Measurements from ENCODE around the gene GOSR1. TPM values are rescaled to one million over a fixed set of nuclear protein-coding genes. Genes with fewer than 3 reads are reported as not detected.
"Not testable (repeated sequence)": the region's sequence is repeated elsewhere in the genome, so short reads cannot be mapped to it uniquely, and the experiment has no call there.

Gene GOSR1
- total RNA-seq, 1 experiment from 2014 or later, result 43.7 TPM

DNA sequence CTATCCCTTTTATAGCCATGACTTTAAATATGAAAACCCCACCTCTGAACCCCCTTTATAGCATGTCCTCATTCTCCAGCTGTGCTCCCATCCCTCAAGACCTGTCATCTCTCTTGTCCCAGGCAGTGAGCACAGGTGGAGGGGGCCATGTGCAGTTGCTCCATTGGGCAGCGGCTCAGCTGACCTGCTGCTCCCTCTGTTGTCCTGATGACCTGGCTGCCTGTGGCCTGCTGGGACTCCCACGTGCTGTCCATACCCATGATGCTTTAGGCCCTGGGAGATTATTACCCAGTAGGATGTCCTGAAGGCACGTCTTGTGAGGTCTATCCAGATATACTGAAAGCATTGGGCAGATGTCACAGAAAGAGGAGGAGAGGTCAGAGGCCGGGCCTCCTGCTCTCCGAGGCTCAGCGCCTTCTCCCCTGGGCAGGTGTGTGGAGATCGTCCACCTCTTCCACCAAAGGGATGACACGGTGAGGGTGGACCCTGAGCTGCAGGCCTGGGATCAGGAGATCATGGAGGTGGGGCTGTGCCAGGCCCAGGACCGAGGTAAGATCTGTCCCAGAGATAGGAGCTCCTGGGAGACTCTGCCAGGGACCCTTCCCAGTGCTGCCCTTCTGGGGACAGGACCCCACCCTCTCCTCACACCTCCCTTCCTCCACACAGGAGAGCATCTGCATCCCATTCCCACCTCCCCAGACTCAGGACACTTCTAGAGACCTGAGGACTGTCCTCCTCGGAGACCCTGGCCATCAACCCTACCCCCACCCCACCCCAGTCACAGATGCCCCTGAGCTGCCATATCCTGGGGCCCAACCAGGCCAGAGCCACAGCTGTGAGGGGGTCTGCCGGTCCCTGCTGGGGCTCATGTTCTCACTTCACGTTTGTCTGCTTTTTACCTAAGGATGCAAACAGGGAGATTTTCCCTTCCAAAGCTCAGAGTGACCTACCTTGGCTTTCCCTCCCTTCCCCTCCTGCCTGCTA lies 58.0 kb downstream of the GOSR1 start:
- no peak overlapping the region for H3K4me3 ChIP-seq
- POLR2A ChIA-PET (ENCODE audit: unreplicated experiment), result no interaction called here
- no peaks in the 10 kb centered on the region for H3F3A ChIP-seq (ENCODE audit: insufficient read depth, low read depth)

DNA sequence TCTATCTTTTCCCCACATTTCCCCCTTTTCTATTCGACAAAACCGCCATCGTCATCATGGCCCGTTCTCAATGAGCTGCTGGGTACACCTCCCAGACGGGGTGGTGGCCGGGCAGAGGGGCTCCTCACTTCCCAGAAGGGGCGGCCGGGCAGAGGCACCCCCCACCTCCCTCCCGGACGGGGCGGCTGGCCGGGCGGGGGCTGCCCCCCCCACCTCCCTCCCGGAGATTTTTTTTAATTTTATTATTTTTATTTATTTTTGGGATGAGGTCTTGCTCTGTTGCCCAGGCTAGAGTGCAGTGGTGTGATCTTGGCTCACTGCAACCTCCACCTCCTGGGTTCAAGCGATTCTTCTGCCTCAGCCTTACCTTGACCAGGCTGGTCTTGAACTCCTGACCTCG lies 59.6 kb downstream of the GOSR1 start:
- DNase-seq; H3F3A ChIP-seq (ENCODE audit: insufficient read depth, low read depth); H3K79me2 ChIP-seq (ENCODE audit: low read depth); POLR2A ChIA-PET (ENCODE audit: unreplicated experiment); H3K27me3 ChIP-seq (ENCODE audit: insufficient read depth, low read depth); H2AFZ ChIP-seq; H3K4me1 ChIP-seq (replicated peaks; ENCODE audit: insufficient read depth); CTCF ChIA-PET; H4K20me1 ChIP-seq (ENCODE audit: insufficient read depth); intact Hi-C loops (cut with micrococcal nuclease; ENCODE audit: unreplicated experiment); H3K9me3 ChIP-seq (ENCODE audit: insufficient read depth, low read depth); H3K36me3 ChIP-seq (ENCODE audit: low read depth); BruUV-seq (replicated peaks); H3K27ac ChIP-seq; H3K4me3 ChIP-seq; H3K4me2 ChIP-seq; H3K9me2 ChIP-seq (ENCODE audit: insufficient read depth): not testable (repeated sequence)

More for the DNA sequence above, 58.0 kb downstream of the GOSR1 start:
- Histone ChIP-seq H3K27ac (no peak overlapping the region), H3K79me2 (ENCODE audit: low read depth) (no peaks in the 10 kb centered on the region), H4K20me1 (ENCODE audit: insufficient read depth) (no peaks in the 10 kb centered on the region), H3K27me3 (ENCODE audit: insufficient read depth, low read depth) (no peaks in the 10 kb centered on the region), H3K4me2 (no peak overlapping the region), H3K9me3 (ENCODE audit: insufficient read depth, low read depth) (no peaks in the 10 kb centered on the region), H3K36me3 (ENCODE audit: low read depth) (no peaks in the 10 kb centered on the region), H2AFZ (no peak overlapping the region), H3K9me2 (ENCODE audit: insufficient read depth) (no peaks in the 10 kb centered on the region), H3K4me1 (replicated peaks; ENCODE audit: insufficient read depth) (no peaks in the 10 kb centered on the region)
- CTCF ChIA-PET, result no interaction called here
- intact Hi-C loops (cut with micrococcal nuclease; ENCODE audit: unreplicated experiment), result no loop called here
- no TSS peak for BruUV-seq (replicated peaks)
- TF ChIP-seq, protein P1, sequence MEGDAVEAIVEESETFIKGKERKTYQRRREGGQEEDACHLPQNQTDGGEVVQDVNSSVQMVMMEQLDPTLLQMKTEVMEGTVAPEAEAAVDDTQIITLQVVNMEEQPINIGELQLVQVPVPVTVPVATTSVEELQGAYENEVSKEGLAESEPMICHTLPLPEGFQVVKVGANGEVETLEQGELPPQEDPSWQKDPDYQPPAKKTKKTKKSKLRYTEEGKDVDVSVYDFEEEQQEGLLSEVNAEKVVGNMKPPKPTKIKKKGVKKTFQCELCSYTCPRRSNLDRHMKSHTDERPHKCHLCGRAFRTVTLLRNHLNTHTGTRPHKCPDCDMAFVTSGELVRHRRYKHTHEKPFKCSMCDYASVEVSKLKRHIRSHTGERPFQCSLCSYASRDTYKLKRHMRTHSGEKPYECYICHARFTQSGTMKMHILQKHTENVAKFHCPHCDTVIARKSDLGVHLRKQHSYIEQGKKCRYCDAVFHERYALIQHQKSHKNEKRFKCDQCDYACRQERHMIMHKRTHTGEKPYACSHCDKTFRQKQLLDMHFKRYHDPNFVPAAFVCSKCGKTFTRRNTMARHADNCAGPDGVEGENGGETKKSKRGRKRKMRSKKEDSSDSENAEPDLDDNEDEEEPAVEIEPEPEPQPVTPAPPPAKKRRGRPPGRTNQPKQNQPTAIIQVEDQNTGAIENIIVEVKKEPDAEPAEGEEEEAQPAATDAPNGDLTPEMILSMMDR (conservative IDR thresholded peaks at IDR 0.05), result no peak
- TF ChIP-seq EZH2 (IDR thresholded peaks at IDR 0.05; ENCODE audit: low read depth), result no peak
- DNase-seq, result no peak

DNA sequence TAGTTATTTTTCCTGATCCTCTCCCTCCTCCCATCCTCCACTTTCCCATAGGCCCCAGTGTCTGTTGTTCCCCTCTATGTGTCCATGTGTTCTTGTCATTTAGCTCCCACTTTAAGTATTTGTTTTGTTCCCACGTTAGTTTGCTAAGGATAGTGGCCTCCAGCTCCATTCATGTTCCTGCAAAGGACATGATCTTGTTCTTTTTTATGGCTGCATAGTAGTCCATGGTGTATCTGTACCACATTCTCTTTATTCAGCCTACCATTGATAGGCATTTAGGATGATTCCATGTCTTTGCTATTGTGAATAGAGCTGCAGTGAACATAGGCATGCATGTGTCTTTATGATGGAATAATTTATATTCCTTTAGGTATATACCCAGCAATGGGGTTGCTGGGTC lies 60.5 kb downstream of the GOSR1 start:
- H3K4me2 ChIP-seq; intact Hi-C loops (cut with micrococcal nuclease; ENCODE audit: unreplicated experiment); BruUV-seq (replicated peaks); H3K27ac ChIP-seq; POLR2A ChIA-PET (ENCODE audit: unreplicated experiment); H3K9me2 ChIP-seq (ENCODE audit: insufficient read depth); H2AFZ ChIP-seq; H3K79me2 ChIP-seq (ENCODE audit: low read depth); H3K27me3 ChIP-seq (ENCODE audit: insufficient read depth, low read depth); H3K4me1 ChIP-seq (replicated peaks; ENCODE audit: insufficient read depth); H3K36me3 ChIP-seq (ENCODE audit: low read depth); CTCF ChIA-PET; H3K9me3 ChIP-seq (ENCODE audit: insufficient read depth, low read depth); H3K4me3 ChIP-seq; H4K20me1 ChIP-seq (ENCODE audit: insufficient read depth); H3F3A ChIP-seq (ENCODE audit: insufficient read depth, low read depth); DNase-seq: not testable (repeated sequence)

DNA sequence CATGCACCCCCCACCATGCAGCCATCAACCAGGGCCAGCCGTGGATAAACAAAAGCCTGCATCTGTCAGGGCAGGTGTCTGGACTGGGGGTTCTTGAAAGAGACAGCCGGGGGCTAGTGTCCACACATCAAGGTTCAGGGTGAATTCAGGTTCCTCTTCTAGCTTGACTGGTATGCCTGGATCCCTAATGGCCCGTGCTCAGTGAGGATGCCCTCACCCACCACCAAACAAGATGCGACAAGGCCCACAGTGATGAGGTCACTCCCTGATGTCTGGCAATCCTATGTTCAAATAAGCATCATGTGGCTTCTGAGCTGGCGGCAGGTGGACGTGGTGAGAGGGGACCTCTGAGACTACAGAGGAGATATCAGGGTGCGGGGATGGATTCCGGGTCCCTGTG lies 64.6 kb downstream of the GOSR1 start:
- no peaks in the 10 kb centered on the region for H4K20me1 ChIP-seq (ENCODE audit: insufficient read depth)
- TF ChIP-seq, protein P1 (conservative IDR thresholded peaks at IDR 0.05), result no peak
- TF ChIP-seq EZH2 (IDR thresholded peaks at IDR 0.05; ENCODE audit: low read depth), result no peak
- H3K36me3 ChIP-seq (ENCODE audit: low read depth), result no peaks in the 10 kb centered on the region
- no peaks in the 10 kb centered on the region for H3K9me3 ChIP-seq (ENCODE audit: insufficient read depth, low read depth)
- ChIA-PET CTCF (no interaction called here), POLR2A (ENCODE audit: unreplicated experiment) (no interaction called here)
- intact Hi-C loops (cut with micrococcal nuclease; ENCODE audit: unreplicated experiment), result no loop called here
- H2AFZ ChIP-seq, result no peak overlapping the region
- no peaks in the 10 kb centered on the region for H3K79me2 ChIP-seq (ENCODE audit: low read depth)
- no peak overlapping the region for H3K4me2 ChIP-seq
- no peaks in the 10 kb centered on the region for H3K27me3 ChIP-seq (ENCODE audit: insufficient read depth, low read depth)
- no peaks in the 10 kb centered on the region for H3K9me2 ChIP-seq (ENCODE audit: insufficient read depth)
- H3F3A ChIP-seq (ENCODE audit: insufficient read depth, low read depth), result no peaks in the 10 kb centered on the region
- DNase-seq, result no peak
- H3K4me1 ChIP-seq (replicated peaks; ENCODE audit: insufficient read depth), result no peaks in the 10 kb centered on the region
- no TSS peak for BruUV-seq (replicated peaks)
- no peak overlapping the region for H3K27ac ChIP-seq
- H3K4me3 ChIP-seq, result no peak overlapping the region
